CD4-positive, alpha-beta T cell treated with Interleukin-17A for 4 hours (primary cell): Measurements from ENCODE around the gene CUL3.
"Not testable (repeated sequence)": the region's sequence is repeated elsewhere in the genome, so short reads cannot be mapped to it uniquely, and the experiment has no call there.

ENCODE experiments used
- DNase-seq: peaks from one replicate; pipeline ENCODE4 v3.0.0-alpha.2; 2020; ENCODE audit warnings: mixed read lengths

The CUL3 gene

DNA sequence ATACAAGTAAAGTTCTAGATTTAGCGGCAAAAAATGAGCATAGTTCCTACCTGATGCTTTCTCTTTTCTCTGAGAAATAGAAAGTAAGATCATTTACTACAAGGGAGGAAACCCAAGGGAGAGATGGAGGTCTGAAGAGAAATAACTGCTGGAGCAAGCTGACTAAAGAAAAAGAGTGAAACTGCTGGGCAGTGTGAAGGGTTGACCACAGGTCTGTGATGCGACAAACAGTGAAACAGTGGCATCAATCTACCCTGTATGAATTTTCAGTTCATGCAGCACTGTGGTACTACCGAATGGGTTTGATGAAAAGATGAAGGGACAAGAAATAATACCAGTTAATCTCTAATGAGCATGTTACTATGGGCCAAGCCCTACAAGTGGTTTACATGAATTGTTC, 52.2 kb downstream of the CUL3 start:
- DNase-seq, result no peak

DNA sequence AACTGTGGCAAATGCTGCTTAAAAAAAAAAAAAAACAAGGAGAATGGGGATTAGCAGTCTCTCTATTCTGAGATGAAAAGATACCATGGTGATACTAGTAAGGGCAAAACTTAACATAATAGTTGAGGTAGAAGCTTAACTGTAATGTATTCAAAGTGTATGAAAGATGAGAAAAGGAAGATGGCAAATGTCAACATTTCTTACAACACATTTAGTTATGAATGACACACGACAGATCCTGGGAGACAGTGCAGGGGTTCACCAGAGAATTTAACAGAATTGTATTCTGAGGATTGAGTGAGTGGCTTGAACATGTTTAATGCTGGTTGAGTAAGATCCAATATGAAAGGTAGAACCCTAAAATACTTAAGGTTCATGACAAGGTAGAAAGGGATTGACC, 52.7 kb downstream of the CUL3 start:
- no peak for DNase-seq

- DNase-seq, result no peak
Observed at GRCh38 chr2:224528171-224528570, 57.0 kb downstream of the CUL3 start.

DNA sequence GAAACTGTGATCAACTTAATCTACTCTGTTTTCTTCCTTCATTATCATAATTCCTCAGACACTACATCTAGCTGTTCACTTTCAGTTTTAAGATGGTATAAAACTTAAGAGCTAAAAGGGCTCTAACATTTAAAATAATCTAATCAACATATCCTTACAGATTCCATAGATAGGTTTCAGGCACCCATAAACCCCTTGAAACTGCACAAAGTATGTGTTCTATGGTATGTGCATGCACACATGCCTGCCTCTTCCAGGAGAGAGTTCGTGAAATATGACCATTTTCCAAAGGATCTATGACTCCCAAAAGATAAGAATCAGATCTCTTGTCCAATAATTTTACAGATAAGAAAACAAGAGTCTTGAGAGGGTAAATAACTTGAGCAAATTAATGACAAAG, 59.4 kb downstream of the CUL3 start:
- no peak for DNase-seq

- DNase-seq, result no peak
Observed at GRCh38 chr2:224524657-224525056, 60.5 kb downstream of the CUL3 start.

- no peak for DNase-seq
Observed at GRCh38 chr2:224523626-224524577, 61.3 kb downstream of the CUL3 start.

DNA sequence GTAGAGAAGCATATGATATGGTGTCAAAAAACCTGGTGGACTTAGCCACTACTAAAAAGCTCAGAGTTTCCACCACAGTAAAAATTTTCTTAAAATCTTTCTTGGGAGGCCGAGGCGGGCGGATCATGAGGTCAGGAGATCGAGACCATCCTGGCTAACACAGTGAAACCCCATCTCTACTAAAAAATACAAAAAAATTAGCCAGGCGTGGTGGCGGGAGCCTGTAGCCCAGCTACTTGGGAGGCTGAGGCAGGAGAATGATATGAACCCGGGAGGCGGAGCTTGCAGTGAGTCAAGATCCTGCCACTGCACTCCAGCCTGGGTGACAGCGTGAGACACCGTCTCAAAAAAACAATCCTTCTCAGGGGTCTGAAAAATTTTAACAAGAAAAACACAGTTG, 62.7 kb downstream of the CUL3 start:
- not testable (repeated sequence) for DNase-seq

GRCh38 chr2:224520064-224520463, 65.1 kb downstream of the CUL3 start:
- DNase-seq, result peak; percentile 27

DNA sequence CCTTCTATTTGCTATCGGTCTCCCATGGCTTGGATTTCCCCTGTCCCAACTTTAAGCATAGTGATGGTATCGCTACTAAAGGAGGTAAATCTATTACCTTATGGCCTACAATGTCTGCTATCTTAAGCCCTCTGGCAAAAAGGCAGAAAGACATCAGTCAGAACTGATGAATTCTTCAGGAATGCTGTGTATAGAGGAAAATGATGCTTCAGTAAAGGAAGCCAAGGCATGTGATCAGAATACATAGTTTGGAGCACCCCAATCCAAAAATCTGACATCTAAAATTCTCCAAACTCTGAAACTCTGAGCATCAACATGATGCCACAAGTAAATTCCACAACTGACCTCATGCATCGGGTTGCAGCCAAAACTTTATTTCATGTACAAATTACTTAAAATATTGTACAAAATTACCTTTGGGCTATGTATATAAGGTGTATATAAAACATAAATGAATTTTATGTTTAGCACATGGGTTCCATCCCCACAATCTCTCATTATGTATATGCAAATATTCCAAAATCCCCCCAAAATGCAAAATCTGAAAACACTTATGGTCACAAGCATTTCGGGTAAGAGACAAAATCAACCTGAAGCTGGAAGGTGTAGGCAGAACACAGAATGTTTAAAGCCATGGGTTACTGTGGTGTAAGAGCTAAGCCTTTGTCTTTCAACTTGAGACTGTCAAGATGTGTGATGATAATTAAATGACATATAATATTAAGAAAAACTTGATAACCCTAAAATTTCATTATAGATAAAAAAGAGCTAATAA, 66.2 kb downstream of the CUL3 start:
- DNase-seq, result no peak

- DNase-seq, result no peak
Observed at GRCh38 chr2:224517963-224518362, 67.2 kb downstream of the CUL3 start.

DNA sequence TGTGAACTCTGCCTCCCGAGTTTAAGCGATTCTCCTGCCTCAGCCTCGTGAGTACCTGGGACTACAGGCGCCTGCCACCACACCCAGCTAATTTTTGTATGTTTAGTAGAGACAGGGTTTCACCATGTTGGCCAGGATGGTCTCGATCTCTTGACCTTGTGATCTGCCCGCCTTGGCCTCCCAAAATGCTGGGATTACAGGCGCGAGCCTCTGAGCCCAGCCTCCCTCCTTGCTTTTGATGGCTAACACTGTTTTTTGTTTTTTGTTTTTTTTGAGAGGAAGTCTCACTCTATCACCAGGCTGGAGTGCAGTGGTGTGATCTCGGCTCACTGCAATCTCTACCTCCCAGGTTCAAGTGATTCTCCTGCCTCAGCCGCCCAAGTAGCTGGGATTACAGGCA, 68.8 kb downstream of the CUL3 start:
- not testable (repeated sequence) for DNase-seq

- no peak for DNase-seq
Observed at GRCh38 chr2:224513991-224514390, 71.2 kb downstream of the CUL3 start.

DNA sequence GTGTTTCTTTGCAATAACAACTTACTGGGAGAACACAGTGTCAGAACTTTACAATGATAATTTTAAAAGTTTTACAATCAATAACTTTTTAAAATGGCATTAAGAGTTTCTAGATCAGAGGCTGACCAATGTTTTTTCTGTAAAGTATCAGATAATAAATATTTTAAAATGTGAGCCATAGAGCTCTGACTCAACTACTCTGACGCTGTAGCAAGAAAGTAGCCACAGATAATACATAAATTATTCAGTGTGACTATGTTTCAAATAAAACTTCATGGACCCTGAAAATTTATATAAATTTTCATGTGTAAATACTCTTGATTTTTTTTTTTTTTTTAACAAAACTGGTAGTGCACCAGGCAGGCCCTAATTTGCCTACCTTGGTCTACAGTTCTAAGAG, 77.4 kb downstream of the CUL3 start:
- DNase-seq, result no peak

DNA sequence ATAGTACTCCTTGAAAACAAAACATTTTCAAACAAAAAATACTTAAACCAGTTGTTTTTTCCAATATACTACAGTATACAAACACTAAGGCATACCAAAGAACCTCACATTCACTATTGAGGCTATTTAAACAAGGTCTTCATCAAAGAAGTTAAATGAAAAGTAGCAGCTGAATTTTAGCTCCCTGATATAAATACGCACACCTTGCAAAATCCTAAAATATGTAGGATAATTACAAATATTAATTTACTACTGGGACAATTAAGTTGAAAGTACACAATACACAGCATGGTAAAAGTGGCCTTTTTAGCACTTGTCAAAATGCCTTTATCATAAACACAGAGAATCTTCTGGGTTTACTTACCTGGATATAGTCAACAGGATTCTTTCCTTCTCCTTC, 78.7 kb downstream of the CUL3 start:
- DNase-seq, result no peak

- no peak for DNase-seq
Observed at GRCh38 chr2:224498991-224499390, 86.2 kb downstream of the CUL3 start.

DNA sequence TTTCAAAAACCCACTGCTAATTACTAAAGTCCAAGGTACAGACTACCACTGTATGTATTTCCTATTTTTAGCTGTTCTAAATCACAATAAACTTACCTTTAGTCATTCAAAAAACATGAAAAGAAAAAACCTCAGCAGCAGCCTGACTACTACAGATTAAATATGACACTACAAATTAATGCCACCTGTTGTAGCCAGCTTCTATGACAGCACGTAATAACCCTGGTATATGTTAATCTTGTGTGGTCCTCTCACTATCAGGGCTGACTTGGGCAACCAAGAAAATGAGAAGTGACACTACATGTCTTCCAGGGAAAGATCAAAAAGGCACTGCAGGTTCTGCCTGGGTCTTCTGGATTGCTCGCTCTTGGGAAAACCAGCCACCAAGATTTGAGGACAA, 92.6 kb downstream of the CUL3 start:
- DNase-seq, result no peak

GRCh38 chr2:224487940-224488339, 97.2 kb downstream of the CUL3 start:
- DNase-seq, result not testable (repeated sequence)

GRCh38 chr2:224485081-224486014, 99.8 kb downstream of the CUL3 start:
- not testable (repeated sequence) for DNase-seq

- no peak for DNase-seq
Observed at GRCh38 chr2:224479826-224480225, 105.3 kb downstream of the CUL3 start.

DNA sequence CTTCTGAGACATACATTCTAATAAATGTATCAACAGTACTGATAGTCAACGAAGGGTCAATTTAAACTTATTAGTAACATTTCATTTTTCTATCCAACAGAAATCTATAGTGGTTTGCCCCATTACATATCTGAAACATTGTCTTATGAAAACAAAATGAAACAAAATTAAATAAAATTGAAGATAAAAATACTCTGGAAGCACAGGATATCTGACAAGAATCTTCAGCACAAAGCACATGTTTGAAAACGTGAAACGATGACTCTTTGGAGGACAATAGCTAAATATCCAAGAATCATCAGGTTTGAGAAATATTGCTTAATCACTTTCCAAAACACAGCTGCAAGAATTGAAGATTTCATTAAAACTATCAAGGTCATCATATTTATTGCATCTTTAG, 112.3 kb downstream of the CUL3 start:
- DNase-seq, result no peak

GRCh38 chr2:224472137-224472536, 113.0 kb downstream of the CUL3 start:
- no peak for DNase-seq

DNA sequence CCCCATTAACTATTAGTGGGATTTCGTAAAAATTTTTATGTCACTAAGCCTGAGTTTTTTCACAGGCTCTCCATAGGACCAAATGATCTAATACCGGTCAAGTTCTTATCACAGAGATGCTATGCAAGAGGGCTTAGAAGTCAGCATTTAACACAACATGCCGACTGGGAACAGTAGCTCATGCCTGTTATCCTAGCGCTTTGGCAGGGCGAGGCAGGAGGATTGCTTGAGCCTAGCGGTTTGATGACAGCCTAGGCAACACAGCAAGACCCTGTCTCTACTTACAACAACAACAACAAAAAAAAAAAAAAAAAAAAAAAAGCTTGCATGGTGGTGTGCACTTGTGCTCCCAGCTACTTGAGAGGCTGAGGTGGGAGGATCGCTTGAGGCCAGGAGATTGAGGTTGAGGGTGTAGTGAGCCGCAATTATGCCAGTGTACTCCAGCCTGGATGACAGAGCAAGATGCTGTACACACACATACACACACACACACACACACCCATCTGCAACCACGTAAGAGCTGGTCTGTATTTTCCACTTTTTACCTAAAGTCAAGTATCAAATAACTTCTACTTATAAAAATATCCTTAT, 115.7 kb downstream of the CUL3 start:
- DNase-seq, result no peak
